ENCODE data around the gene KAZN. TPM values are rescaled to one million over a fixed set of nuclear protein-coding genes. Genes with fewer than 3 reads are reported as not detected.

KAZN gene
- total and polyA plus RNA-seq, 3 donors from 2014 or later, result 12.1 to 14.6 (median 13.8) TPM

GRCh38 chr1:14706631-14707030, 108.1 kb downstream of the KAZN start:
- Histone ChIP-seq H3K27ac (no peak overlapping the region), H3K4me3 (no peak overlapping the region), H3K27me3 (no peaks in the 10 kb centered on the region), H3K9me3 (no peaks in the 10 kb centered on the region), H3K36me3 (ENCODE audit: low read depth, missing control alignments) (no peaks in the 10 kb centered on the region), H3K4me1 (no peaks in the 10 kb centered on the region)
- TF ChIP-seq POLR2A (IDR thresholded peaks at IDR 0.05) (no peak), CTCF (IDR thresholded peaks at IDR 0.05) (no peak)
- 71 to 85% methylated on average over 5 of the region's 5 CpGs for WGBS, 2 donors
- intact Hi-C loops (cut with DNase I; ENCODE audit: low total_unique reads), result no loop called here
- DNase-seq, result no peak

GRCh38 chr1:14707531-14708445, 109.3 kb downstream of the KAZN start:
- Histone ChIP-seq H3K27me3 (no peaks in the 10 kb centered on the region), H3K4me1 (no peaks in the 10 kb centered on the region), H3K36me3 (ENCODE audit: low read depth, missing control alignments) (no peaks in the 10 kb centered on the region), H3K27ac (no peak overlapping the region), H3K9me3 (no peaks in the 10 kb centered on the region), H3K4me3 (no peak overlapping the region)
- DNase-seq, result no peak
- WGBS, 2 donors, result 89 to 93% methylated on average over 16 of the region's 16 CpGs
- no peak for TF ChIP-seq POLR2A (IDR thresholded peaks at IDR 0.05)
- no peak for TF ChIP-seq CTCF (IDR thresholded peaks at IDR 0.05)
- intact Hi-C loops (cut with DNase I; ENCODE audit: low total_unique reads), result no loop called here

GRCh38 chr1:14710331-14710730, 111.8 kb downstream of the KAZN start:
- no peaks in the 10 kb centered on the region for H3K27me3 ChIP-seq
- no peak overlapping the region for H3K27ac ChIP-seq
- H3K4me3 ChIP-seq, result no peak overlapping the region
- H3K4me1 ChIP-seq, result no peaks in the 10 kb centered on the region
- H3K36me3 ChIP-seq (ENCODE audit: low read depth, missing control alignments), result no peaks in the 10 kb centered on the region
- 90 to 93% methylated on average over 6 of the region's 6 CpGs for WGBS, 2 donors
- no peak for TF ChIP-seq CTCF (IDR thresholded peaks at IDR 0.05)
- no peak for TF ChIP-seq POLR2A (IDR thresholded peaks at IDR 0.05)
- no peaks in the 10 kb centered on the region for H3K9me3 ChIP-seq
- intact Hi-C loops (cut with DNase I; ENCODE audit: low total_unique reads), result no loop called here
- DNase-seq, result no peak

GRCh38 chr1:14712136-14712535, 113.7 kb downstream of the KAZN start:
- 86 to 94% methylated on average over 2 of the region's 2 CpGs for WGBS, 2 donors
- H3K36me3 ChIP-seq (ENCODE audit: low read depth, missing control alignments), result no peaks in the 10 kb centered on the region

More at GRCh38 chr1:14712136-14712535, 113.7 kb downstream of the KAZN start:
- H3K27ac ChIP-seq, result no peak overlapping the region
- TF ChIP-seq POLR2A (IDR thresholded peaks at IDR 0.05) (no peak), CTCF (IDR thresholded peaks at IDR 0.05) (no peak)
- no peaks in the 10 kb centered on the region for H3K27me3 ChIP-seq
- no peak overlapping the region for H3K4me3 ChIP-seq
- intact Hi-C loops (cut with DNase I; ENCODE audit: low total_unique reads), result no loop called here
- no peaks in the 10 kb centered on the region for H3K4me1 ChIP-seq
- no peaks in the 10 kb centered on the region for H3K9me3 ChIP-seq
- DNase-seq, result no peak

All from testis (tissue), 3 donors.